Right lobe of liver (tissue), 6 donors: ENCODE results near the gene ELF2. TPM values are rescaled to one million over a fixed set of nuclear protein-coding genes. Genes with fewer than 3 reads are reported as not detected.
A peak's percentile ranks its signal among the peaks of the same experiment; 100 is the strongest.
"Not testable (repeated sequence)": the region's sequence is repeated elsewhere in the genome, so short reads cannot be mapped to it uniquely, and the experiment has no call there.

Experiments
- ATAC-seq, 4 donors: fragments of 200-7000 bp; cut with Tn5 transposase; one replicate each; pipeline ENCODE4 v1.9.1; 2020; ENCODE audit warnings: mild to moderate bottlenecking in 4 of 4, moderate library complexity in 4 of 4
- DNase-seq, 3 donors: peaks; one replicate each; pipeline ENCODE4 v3.0.0-alpha.2; 2020
- H3K27ac ChIP-seq, 3 donors: fragments of 200-600 bp; one replicate each; pipeline ENCODE4 v1.8.0; 2022
- H3K27me3 ChIP-seq, 2 donors: fragments of 200-600 bp; one replicate each; pipeline ENCODE4 v1.8.0; 2022
- H3K36me3 ChIP-seq, 4 donors: fragments of 200-600 bp; sonication (generic) in 1 of 4; one replicate each; pipeline versions ENCODE4 v1.5.1 to v1.8.0; 2017 to 2022; ENCODE audit warnings: control low read depth in 1 of 4
- H3K4me1 ChIP-seq, 4 donors: fragments of 200-600 bp; sonication (generic) in 1 of 4; one replicate each; pipeline versions ENCODE4 v1.5.1 to v1.8.0; 2017 to 2022; ENCODE audit warnings: control low read depth in 1 of 4
- H3K4me3 ChIP-seq, 3 donors: fragments of 200-600 bp; one replicate each; pipeline ENCODE4 v1.8.0; 2022
- H3K9me3 ChIP-seq, 4 donors: fragments of 200-600 bp; sonication (generic) in 1 of 4; one replicate each; pipeline versions ENCODE4 v1.5.1 to v1.8.0; 2017 to 2022; ENCODE audit warnings: control low read depth in 1 of 4
- CTCF ChIP-seq, 4 donors: fragments of 200-600 bp in 3 of 4; fragments of 450-650 bp in 1 of 4; IDR thresholded peaks; one replicate each; pipeline versions ENCODE4 v1.5.1 to v1.8.0; 2016 to 2022; ENCODE audit warnings: antibody characterized with exemption in 4 of 4, mild to moderate bottlenecking in 2 of 4
- POLR2A ChIP-seq: fragments of 450-650 bp; IDR thresholded peaks from one replicate; pipeline ENCODE4 v1.6.1; 2017; ENCODE audit warnings: antibody characterized with exemption, mild to moderate bottlenecking
- WGBS: methylation state at CpG from one replicate; pipeline ENCODE4 v1.1.6; 2018; ENCODE audit warnings: low coverage, low lambda C conversion rate; ENCODE audit not compliant: insufficient coverage; ENCODE audit errors: missing lambda C conversion rate; 5-methylcytosine and 5-hydroxymethylcytosine counted together
- intact Hi-C, 2 donors: fragments of 100-400 bp; cut with DNase I; formaldehyde crosslinking; loops; one replicate each; pipeline versions ENCODE4 v1.11.2 to v1.14.1; 2022
- total RNA-seq, 6 experiments: library from RNA; depleted of rRNA in 2 of 6; stranded (reverse); fragments of >200 nt in 2 of 6; fragmentation: NEBNext Ultra II Directional in 3 of 6; extraction: Animal tissue kit (Norgen Biotek cat#: 25700) in 3 of 6; gene quantifications; one replicate each; pipeline versions ENCODE4 v1.1.0 to v1.2.4, GENCODE V29; 2016 to 2023
- donor health status: DM: no; HTN: yes; CAD: no.
- donor health status: DM: no; HTN: no; CAD: no.
- donor health status: DM: no; HTN: no; CAD: no.
- donor health status: DM: no; HTN: yes; CAD: no.
- donor health status: DM: no; HTN: yes; CAD: no.

Gene ELF2
- total RNA-seq, 6 experiments from 2014 or later, result 14.0 to 24.3 (median 16.7) TPM

GRCh38 chr4:139170932-139171331 lies 6.1 kb downstream of the ELF2 start:
- no peaks in the 10 kb centered on the region for H3K27me3 ChIP-seq
- no peak overlapping the region for H3K27ac ChIP-seq
- intact Hi-C loops, result no loop called here
- no peak for ATAC-seq
- no peak for DNase-seq
- no peaks in the 10 kb centered on the region for H3K36me3 ChIP-seq
- no peak overlapping the region for H3K4me3 ChIP-seq
- peaks cover 0 to 19% (median 6%) of the 10 kb centered on the region in 4 donors for H3K4me1 ChIP-seq
- no peaks in the 10 kb centered on the region for H3K9me3 ChIP-seq
- 87% methylated on average over 6 of the region's 6 CpGs for WGBS
- no peak for TF ChIP-seq CTCF (IDR thresholded peaks at IDR 0.05)
- TF ChIP-seq POLR2A, result no peak

- peaks cover 0 to 11% (median 5%) of the 10 kb centered on the region in 4 donors for H3K4me1 ChIP-seq
- peak overlapping the region in 1 of 3 donors; percentile 2 for H3K27ac ChIP-seq
- H3K36me3 ChIP-seq, result no peaks in the 10 kb centered on the region
- H3K27me3 ChIP-seq, result no peaks in the 10 kb centered on the region
- no peaks in the 10 kb centered on the region for H3K9me3 ChIP-seq
- ATAC-seq, result peak; percentile 79 to 91 (median 88)
- TF ChIP-seq POLR2A, result no peak
- TF ChIP-seq CTCF (IDR thresholded peaks at IDR 0.05), result peak; percentile 42 to 59 (median 50)
- intact Hi-C loops, result loop anchor here in 1 of 2 donors (10.0 kb wide), 1 partner anchor 53 kb away; no protein-coding TSS in a partner anchor
- peak in 1 of 3 donors; percentile 16 for DNase-seq
- no peak overlapping the region for H3K4me3 ChIP-seq
- 29% methylated on average over 5 of the region's 5 CpGs for WGBS
These were observed 9.1 kb downstream of the ELF2 start for GRCh38 chr4:139167774-139168444.

DNA sequence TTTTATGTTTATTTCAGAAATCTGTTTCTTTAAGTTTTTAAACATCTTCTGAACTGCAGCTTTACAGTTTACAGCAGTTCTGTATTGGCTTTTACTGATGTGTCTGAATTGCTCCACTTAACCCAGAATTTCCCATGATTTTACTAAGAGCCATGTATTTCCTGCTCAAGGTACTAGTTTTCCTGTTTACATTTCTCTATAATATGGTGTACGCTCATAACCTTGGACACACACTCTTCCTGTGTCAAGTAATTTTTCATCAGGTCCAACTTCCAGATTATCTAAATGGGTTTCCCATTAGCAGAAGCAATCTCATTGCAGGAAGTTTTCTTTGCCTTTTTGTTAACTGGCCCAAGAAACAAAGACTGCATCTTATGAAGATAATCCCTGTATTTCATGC lies 12.3 kb downstream of the ELF2 start:
- TF ChIP-seq POLR2A, result no peak
- TF ChIP-seq CTCF (IDR thresholded peaks at IDR 0.05), result no peak
- no peak overlapping the region for H3K4me3 ChIP-seq
- H3K9me3 ChIP-seq, result no peaks in the 10 kb centered on the region
- H3K36me3 ChIP-seq, result no peaks in the 10 kb centered on the region
- DNase-seq (no peak), ATAC-seq (peak in 2 of 4 donors; percentile 22 to 30)
- WGBS, result 62% methylated on average over 1 of the region's 1 CpG
- no peaks in the 10 kb centered on the region for H3K27me3 ChIP-seq
- intact Hi-C loops, result loop anchor here in 1 of 2 donors (10.0 kb wide), 1 partner anchor 50 kb away; no protein-coding TSS in a partner anchor
- H3K27ac ChIP-seq, result no peak overlapping the region
- peaks cover 0 to 11% (median 5%) of the 10 kb centered on the region in 4 donors for H3K4me1 ChIP-seq

DNA sequence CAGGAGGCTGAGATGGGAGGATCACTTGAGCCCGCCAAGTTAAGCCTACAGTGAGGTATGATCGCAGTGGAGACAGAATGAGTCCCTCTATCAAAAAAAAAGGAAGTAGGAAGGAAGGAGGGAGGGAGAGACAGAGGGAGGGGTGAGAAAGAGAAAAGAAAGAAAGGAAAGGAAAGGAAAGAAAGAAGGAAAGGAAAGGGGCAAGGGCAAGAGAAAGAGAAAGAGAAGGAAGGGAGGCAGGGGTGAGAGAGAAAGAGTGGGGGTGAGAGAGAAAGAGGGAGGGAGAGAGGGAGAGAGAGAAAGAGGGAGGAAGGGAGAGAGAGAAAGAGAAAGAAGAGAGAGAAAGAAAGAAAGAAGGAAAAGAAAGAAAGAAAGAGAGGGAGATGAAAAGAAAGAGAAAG lies 13.2 kb downstream of the ELF2 start:
- 100% methylated on average over 2 of the region's 2 CpGs for WGBS
- TF ChIP-seq POLR2A, result no peak
- TF ChIP-seq CTCF (IDR thresholded peaks at IDR 0.05), result no peak
- Histone ChIP-seq H3K9me3 (no peaks in the 10 kb centered on the region), H3K27me3 (no peaks in the 10 kb centered on the region), H3K4me1 (peaks cover 0 to 11% (median 5%) of the 10 kb centered on the region in 4 donors), H3K27ac (no peak overlapping the region), H3K4me3 (no peak overlapping the region), H3K36me3 (no peaks in the 10 kb centered on the region)
- DNase-seq, result no peak
- intact Hi-C loops, result loop anchor here in 1 of 2 donors (10.0 kb wide), 1 partner anchor 49 kb away; no protein-coding TSS in a partner anchor
- no peak for ATAC-seq

- H3K9me3 ChIP-seq, intact Hi-C loops, H3K36me3 ChIP-seq, H3K27me3 ChIP-seq, H3K4me3 ChIP-seq, ATAC-seq, H3K27ac ChIP-seq, DNase-seq, H3K4me1 ChIP-seq: not testable (repeated sequence)
- 93% methylated on average over 9 of the region's 9 CpGs for WGBS
These were observed 19.0 kb downstream of the ELF2 start for GRCh38 chr4:139157977-139158376.
